GM12878 (cell line): ENCODE data around the gene MXRA8. TPM values are rescaled to one million over a fixed set of nuclear protein-coding genes. Genes with fewer than 3 reads are reported as not detected.

Source experiments
- ATAC-seq: fragments of 200-7000 bp; cut with Tn5 transposase; 3 replicates; pipeline ENCODE4 v1.9.1; 2020; ENCODE audit warnings: mild to moderate bottlenecking, moderate library complexity
- Bru-seq: library from RNA; stranded (reverse); fragments of 400-500 nt; gene quantifications from one replicate; lab custom pipeline; 2021; lab: Mats Ljungman, UMichigan
- BruChase-seq, 2 experiments: library from RNA; stranded (reverse); fragments of 400-500 nt; gene quantifications; one replicate each; lab custom pipeline; 2021; lab: Mats Ljungman, UMichigan
- BruUV-seq: library from RNA; stranded (reverse); fragments of 400-500 nt; replicated peaks from 2 replicates; lab custom pipeline; 2021; lab: Mats Ljungman, UMichigan
- CTCF ChIA-PET: fragments of 300-600 bp; sonication (Branson Sonifier 250); formaldehyde crosslinking; extraction: SDS; loops from one replicate; lab custom pipeline; 2021; ENCODE audit warnings: inconsistent platforms; lab: Yijun Ruan, JAX
- POLR2A ChIA-PET: fragments of 350-600 bp; formaldehyde crosslinking; extraction: SDS; loops from one replicate; lab custom pipeline; 2021; ENCODE audit warnings: inconsistent platforms; lab: Charles Lee
- RAD21 ChIA-PET: fragments of 300-600 bp; sonication (Branson Sonifier 250); formaldehyde crosslinking; loops from one replicate; lab custom pipeline; 2023; ENCODE audit warnings: antibody characterized with exemption; ENCODE audit not compliant: unreplicated experiment; lab: Charles Lee
- SMC1A ChIA-PET: fragments of 300-600 bp; sonication (Branson Sonifier 250); formaldehyde crosslinking; loops from one replicate; lab custom pipeline; 2023; ENCODE audit not compliant: unreplicated experiment, uncharacterized antibody; lab: Charles Lee
- DNase-seq: peaks from one replicate; pipeline ENCODE4 v3.0.0-alpha.2; 2011; ENCODE audit warnings: low read depth, low spot score
- FAIRE-seq: peaks from 3 replicates; lab custom pipeline; 2011; peaks lifted over from hg19 to GRCh38; lab: Jason Lieb, UNC
- H2AFZ ChIP-seq: 2 replicates; pipeline ENCODE4 v1.6.0; 2011; ENCODE audit warnings: low read depth, low read length, control low read depth; ENCODE audit not compliant: control insufficient read depth
- H3K27ac ChIP-seq: 2 replicates; pipeline ENCODE4 v1.5.1; 2011; ENCODE audit warnings: control low read depth; ENCODE audit not compliant: control insufficient read depth, insufficient read depth
- H3K27me3 ChIP-seq, 2 experiments: replicated peaks in 1 of 2; 2 replicates each; pipeline versions ENCODE4 v1.6.0 to v1.6.1; 2011; ENCODE audit warnings: low read length in 1 of 2; ENCODE audit not compliant: control insufficient read depth in 2 of 2, insufficient read depth in 2 of 2
- H3K36me3 ChIP-seq, 2 experiments: 2 replicates each; pipeline ENCODE4 v1.5.1; 2011; ENCODE audit warnings: low read length in 1 of 2; ENCODE audit not compliant: control insufficient read depth in 2 of 2, insufficient read depth in 2 of 2
- H3K4me1 ChIP-seq: 2 replicates; pipeline ENCODE4 v1.6.1; 2011; ENCODE audit warnings: mild to moderate bottlenecking, low read length, moderate library complexity, mixed read lengths; ENCODE audit not compliant: control insufficient read depth, insufficient read depth
- H3K4me2 ChIP-seq: 2 replicates; pipeline ENCODE4 v1.6.0; 2011; ENCODE audit warnings: control low read depth; ENCODE audit not compliant: control insufficient read depth, insufficient read depth
- H3K4me3 ChIP-seq: fragments of 200-600 bp; sonication (generic); 2 replicates; pipeline ENCODE4 v1.5.1; 2016
- H3K79me2 ChIP-seq: 2 replicates; pipeline ENCODE4 v1.6.0; 2011; ENCODE audit warnings: low read length; ENCODE audit not compliant: control insufficient read depth, insufficient read depth
- H3K9ac ChIP-seq: 2 replicates; pipeline ENCODE4 v1.8.0; 2011; ENCODE audit warnings: low read length, control low read depth, mixed read lengths; ENCODE audit not compliant: control insufficient read depth, insufficient read depth
- H3K9me3 ChIP-seq: replicated peaks from 3 replicates; pipeline ENCODE4 v1.5.1; 2011; ENCODE audit warnings: mild to moderate bottlenecking, low read length; ENCODE audit not compliant: control insufficient read depth, insufficient read depth
- H4K20me1 ChIP-seq: 2 replicates; pipeline ENCODE4 v1.6.0; 2011; ENCODE audit not compliant: control insufficient read depth, insufficient read depth
- SPI1 ChIP-seq: IDR thresholded peaks from 2 replicates; pipeline ENCODE4 v1.6.1; 2011; ENCODE audit warnings: low read depth, mild to moderate bottlenecking, low read length, moderate library complexity, borderline replicate concordance; ENCODE audit not compliant: insufficient read depth
- WGBS: methylation state at CpG from one replicate; pipeline ENCODE4 v1.1.6; 2016; ENCODE audit warnings: low lambda C conversion rate; ENCODE audit not compliant: insufficient replicate concordance, insufficient coverage; ENCODE audit errors: missing lambda C conversion rate; 5-methylcytosine and 5-hydroxymethylcytosine counted together
- in situ Hi-C: fragments of 300-500 bp; cut with MboI; formaldehyde crosslinking; loops from 9 replicates; pipeline ENCODE4 v1.14.3; 2018; ENCODE audit warnings: mixed read lengths
- intact Hi-C: fragments of 100-400 bp; cut with micrococcal nuclease; formaldehyde crosslinking; loops from one replicate; pipeline ENCODE4 v1.14.2; 2022; ENCODE audit not compliant: unreplicated experiment
- long read RNA-seq, 2 experiments: library from polyadenylated mRNA; unstranded; transcript quantifications; one replicate each; pipeline ENCODE4 v2.0.0, GENCODE V29; 2019 to 2020
- polyA minus RNA-seq, 3 experiments: library from RNA; depleted of rRNA, polyadenylated mRNA; stranded (reverse); fragments of >200 nt; gene quantifications; 2 replicates each; pipeline ENCODE4 v1.2.3, GENCODE V29; 2011
- polyA plus RNA-seq, 11 experiments: library from polyadenylated mRNA; depleted of rRNA in 4 of 11; unstranded in 6 of 11; stranded (reverse) in 5 of 11; fragments of >200 nt; fragmentation: Nextera tagmentation in 4 of 11; fragmentation: Illumina TruSeq in 1 of 11; extraction: Ambion mirVana in 4 of 11; extraction: Trizol in 1 of 11; gene quantifications; 1 replicate in 1 of 11; 2 replicates in 10 of 11; pipeline versions ENCODE4 v1.2.1 to v1.2.3, GENCODE V29; 2011 to 2016; ENCODE audit warnings: inconsistent platforms in 2 of 11, missing spikeins in 2 of 11, low read depth in 1 of 11
- total RNA-seq, 4 experiments: library from RNA; depleted of rRNA in 3 of 4; stranded (reverse); fragments of >200 nt in 3 of 4; fragmentation: Illumina TruSeq in 1 of 4; extraction: Trizol in 1 of 4; gene quantifications; 2 replicates each; pipeline versions ENCODE4 v1.2.1 to v1.2.3, GENCODE V29; 2013 to 2021
- TF ChIP-seq, protein P1 (sequence below): fragments of 450-650 bp; IDR thresholded peaks from 2 replicates; pipeline ENCODE4 v1.6.1; 2017; ENCODE audit warnings: antibody characterized with exemption, mild to moderate bottlenecking, moderate library complexity
- TF ChIP-seq, protein P2 (sequence below): IDR thresholded peaks from 2 replicates; pipeline ENCODE4 v1.6.1; 2011; ENCODE audit warnings: borderline replicate concordance, low read depth, mild to moderate bottlenecking, moderate library complexity, mixed read lengths, low read length; ENCODE audit not compliant: insufficient read depth; ENCODE audit errors: extremely low read length
- TF ChIP-seq, protein P3 (sequence below): IDR thresholded peaks from 2 replicates; pipeline ENCODE4 v1.6.1; 2011; ENCODE audit warnings: borderline replicate concordance, low read depth, mild to moderate bottlenecking, moderate library complexity, low read length; ENCODE audit not compliant: insufficient read depth, poor library complexity, severe bottlenecking

The MXRA8 gene, protein sequence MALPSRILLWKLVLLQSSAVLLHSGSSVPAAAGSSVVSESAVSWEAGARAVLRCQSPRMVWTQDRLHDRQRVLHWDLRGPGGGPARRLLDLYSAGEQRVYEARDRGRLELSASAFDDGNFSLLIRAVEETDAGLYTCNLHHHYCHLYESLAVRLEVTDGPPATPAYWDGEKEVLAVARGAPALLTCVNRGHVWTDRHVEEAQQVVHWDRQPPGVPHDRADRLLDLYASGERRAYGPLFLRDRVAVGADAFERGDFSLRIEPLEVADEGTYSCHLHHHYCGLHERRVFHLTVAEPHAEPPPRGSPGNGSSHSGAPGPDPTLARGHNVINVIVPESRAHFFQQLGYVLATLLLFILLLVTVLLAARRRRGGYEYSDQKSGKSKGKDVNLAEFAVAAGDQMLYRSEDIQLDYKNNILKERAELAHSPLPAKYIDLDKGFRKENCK
- total RNA-seq (2013; cell fraction: nucleolus; rRNA removed): 0.88 and 1.5 TPM in 2 replicates
- total RNA-seq (2014; rRNA removed): not detected in 2 replicates
- total RNA-seq (2014; rRNA removed; fragmentation: Illumina TruSeq; extraction: Trizol): not detected in 2 replicates
- 0.29 and 0.54 TPM in 2 replicates for total RNA-seq (2021)
- polyA plus RNA-seq (2011; ENCODE audit: low read depth): 0.68 TPM
- polyA plus RNA-seq (2011; rRNA removed): 0.11 and 0.20 TPM in 2 replicates
- polyA plus RNA-seq (2011; cell fraction: cytosol; rRNA removed): 0.32 and 0.49 TPM in 2 replicates
- polyA plus RNA-seq (2011; cell fraction: nucleus; rRNA removed): 1.3 and 2.1 TPM in 2 replicates
- 2.5 and 3.7 TPM in 2 replicates for polyA plus RNA-seq (2012)
- not detected in 2 replicates for polyA plus RNA-seq (2014; fragmentation: Illumina TruSeq; extraction: Trizol)
- polyA plus RNA-seq (2014; fragmentation: Nextera tagmentation; extraction: Ambion mirVana): not detected
- polyA plus RNA-seq (2014; rRNA removed): 0.19 and 0.27 TPM in 2 replicates
- polyA plus RNA-seq (2016; fragmentation: Nextera tagmentation; extraction: Ambion mirVana): under 1 TPM in 1 of 2 experiments, not detected in 1; 0.15 TPM
- not detected in 2 replicates for polyA minus RNA-seq (2011; rRNA and poly(A)+ RNA removed)
- polyA minus RNA-seq (2011; cell fraction: cytosol; rRNA and poly(A)+ RNA removed): not detected in 2 replicates
- 0.38 TPM in 1 of 2 replicates, not detected in the other for polyA minus RNA-seq (2011; cell fraction: nucleus; rRNA and poly(A)+ RNA removed)
- percentile 19 among the genes with signal in this experiment for Bru-seq, nascent RNA
- percentile 29 among the genes with signal in this experiment for BruChase-seq, experiment 1, labeled RNA remaining after a 6-hour chase
- BruChase-seq, experiment 2, labeled RNA remaining after a 2-hour chase: percentile 25 among the genes with signal in this experiment
- long read RNA-seq, experiment 1: 0 reads
- long read RNA-seq, experiment 2: 0 reads

DNA sequence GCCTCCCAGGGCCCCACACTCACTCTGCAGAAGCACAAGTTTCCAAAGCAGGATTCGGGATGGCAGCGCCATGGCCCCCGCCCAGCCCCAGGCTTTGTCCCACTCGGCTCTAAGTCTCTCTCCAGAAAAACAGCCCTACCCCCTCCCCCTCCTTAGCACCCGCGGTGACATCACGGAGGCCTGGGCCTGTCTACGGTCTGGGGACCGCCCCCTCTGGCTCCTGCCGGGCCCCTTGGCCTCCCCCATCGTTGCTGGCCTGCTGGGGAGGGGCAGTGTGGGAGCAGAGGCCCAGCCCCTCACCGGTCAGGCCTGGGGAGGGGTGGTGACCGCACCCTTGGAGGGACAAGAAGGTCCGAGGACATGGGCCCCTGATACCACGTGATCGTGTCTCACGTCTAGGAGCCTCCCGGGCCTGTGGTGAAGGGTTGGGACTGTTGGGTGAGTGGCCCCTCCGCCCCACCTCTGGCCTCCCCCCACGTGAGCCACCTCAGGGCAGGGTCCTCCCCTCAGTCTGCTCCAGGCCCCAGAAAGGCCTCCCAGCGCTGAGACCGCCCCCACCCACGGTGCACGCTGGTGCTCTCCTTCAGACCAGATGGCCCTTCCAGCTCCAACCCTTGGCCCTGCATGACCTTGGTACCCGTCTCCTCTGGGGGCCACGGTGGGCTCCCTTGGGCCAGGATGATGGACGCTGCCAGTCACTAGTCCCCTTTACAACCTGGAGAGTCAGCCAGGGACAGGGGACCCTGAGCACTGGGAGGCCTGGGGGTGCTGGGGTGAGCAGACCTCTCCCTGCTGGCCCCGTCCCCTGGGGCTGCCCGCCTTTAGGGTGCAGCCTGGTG is at the start of gene MXRA8:
Gene MXRA8 (minus strand): TSS at position 123 of the 839 bp plus-strand sequence. CDS start 51 bp downstream, at position 72.
- ChIA-PET SMC1A (no interaction called here), POLR2A (no interaction called here), CTCF (interaction anchor here (1.7 kb wide), 1 partner anchor 13 kb away, joined by 8 read pairs; no protein-coding TSS in a partner anchor), RAD21 (no interaction called here)
- H3K27me3 ChIP-seq: peaks cover 0 to 1% of the 10 kb centered on the region in 2 experiments; a peak in 2 of 4 replicates
- DNase-seq: no peak
- no peak within 1 kb of the TSS for H2AFZ ChIP-seq
- no peaks in the 10 kb centered on the region for H3K9me3 ChIP-seq
- BruUV-seq: no TSS peak
- in situ Hi-C loops (no loop called here), intact Hi-C loops (no loop called here)
- no peak for FAIRE-seq
- no peaks in the 10 kb centered on the region for H3K36me3 ChIP-seq
- peak within 1 kb of the TSS; percentile 33; the same call in 1 of the 2 replicates for H3K4me2 ChIP-seq
- no peak within 1 kb of the TSS for H3K9ac ChIP-seq
- peaks cover 5% of the 10 kb centered on the region for H3K4me1 ChIP-seq
- 9% methylated on average over 29 of the region's 29 CpGs for WGBS
- no peak within 1 kb of the TSS for H3K27ac ChIP-seq
- no peak within 1 kb of the TSS for H3K4me3 ChIP-seq
- ATAC-seq: peak; percentile 44
- H4K20me1 ChIP-seq: no peaks in the 10 kb centered on the region
- TF ChIP-seq, protein P1, sequence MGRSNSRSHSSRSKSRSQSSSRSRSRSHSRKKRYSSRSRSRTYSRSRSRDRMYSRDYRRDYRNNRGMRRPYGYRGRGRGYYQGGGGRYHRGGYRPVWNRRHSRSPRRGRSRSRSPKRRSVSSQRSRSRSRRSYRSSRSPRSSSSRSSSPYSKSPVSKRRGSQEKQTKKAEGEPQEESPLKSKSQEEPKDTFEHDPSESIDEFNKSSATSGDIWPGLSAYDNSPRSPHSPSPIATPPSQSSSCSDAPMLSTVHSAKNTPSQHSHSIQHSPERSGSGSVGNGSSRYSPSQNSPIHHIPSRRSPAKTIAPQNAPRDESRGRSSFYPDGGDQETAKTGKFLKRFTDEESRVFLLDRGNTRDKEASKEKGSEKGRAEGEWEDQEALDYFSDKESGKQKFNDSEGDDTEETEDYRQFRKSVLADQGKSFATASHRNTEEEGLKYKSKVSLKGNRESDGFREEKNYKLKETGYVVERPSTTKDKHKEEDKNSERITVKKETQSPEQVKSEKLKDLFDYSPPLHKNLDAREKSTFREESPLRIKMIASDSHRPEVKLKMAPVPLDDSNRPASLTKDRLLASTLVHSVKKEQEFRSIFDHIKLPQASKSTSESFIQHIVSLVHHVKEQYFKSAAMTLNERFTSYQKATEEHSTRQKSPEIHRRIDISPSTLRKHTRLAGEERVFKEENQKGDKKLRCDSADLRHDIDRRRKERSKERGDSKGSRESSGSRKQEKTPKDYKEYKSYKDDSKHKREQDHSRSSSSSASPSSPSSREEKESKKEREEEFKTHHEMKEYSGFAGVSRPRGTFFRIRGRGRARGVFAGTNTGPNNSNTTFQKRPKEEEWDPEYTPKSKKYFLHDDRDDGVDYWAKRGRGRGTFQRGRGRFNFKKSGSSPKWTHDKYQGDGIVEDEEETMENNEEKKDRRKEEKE: no peak
- no peak for TF ChIP-seq SPI1
- TF ChIP-seq, protein P2, sequence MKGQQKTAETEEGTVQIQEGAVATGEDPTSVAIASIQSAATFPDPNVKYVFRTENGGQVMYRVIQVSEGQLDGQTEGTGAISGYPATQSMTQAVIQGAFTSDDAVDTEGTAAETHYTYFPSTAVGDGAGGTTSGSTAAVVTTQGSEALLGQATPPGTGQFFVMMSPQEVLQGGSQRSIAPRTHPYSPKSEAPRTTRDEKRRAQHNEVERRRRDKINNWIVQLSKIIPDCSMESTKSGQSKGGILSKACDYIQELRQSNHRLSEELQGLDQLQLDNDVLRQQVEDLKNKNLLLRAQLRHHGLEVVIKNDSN: peak; percentile 20
- TF ChIP-seq, protein P3, sequence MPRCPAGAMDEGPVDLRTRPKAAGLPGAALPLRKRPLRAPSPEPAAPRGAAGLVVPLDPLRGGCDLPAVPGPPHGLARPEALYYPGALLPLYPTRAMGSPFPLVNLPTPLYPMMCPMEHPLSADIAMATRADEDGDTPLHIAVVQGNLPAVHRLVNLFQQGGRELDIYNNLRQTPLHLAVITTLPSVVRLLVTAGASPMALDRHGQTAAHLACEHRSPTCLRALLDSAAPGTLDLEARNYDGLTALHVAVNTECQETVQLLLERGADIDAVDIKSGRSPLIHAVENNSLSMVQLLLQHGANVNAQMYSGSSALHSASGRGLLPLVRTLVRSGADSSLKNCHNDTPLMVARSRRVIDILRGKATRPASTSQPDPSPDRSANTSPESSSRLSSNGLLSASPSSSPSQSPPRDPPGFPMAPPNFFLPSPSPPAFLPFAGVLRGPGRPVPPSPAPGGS: no peak
- no peaks in the 10 kb centered on the region for H3K79me2 ChIP-seq
